C1 segment of cervical spinal cord (tissue), 14 donors: Measurements from ENCODE around the gene DUSP5.
"Not testable (repeated sequence)": the region's sequence is repeated elsewhere in the genome, so short reads cannot be mapped to it uniquely, and the experiment has no call there.

Experiments
- DNase-seq, 14 donors: peaks; one replicate each; lab custom pipeline; 2025; lab: John Stamatoyannopoulos, UW

The DUSP5 gene, protein sequence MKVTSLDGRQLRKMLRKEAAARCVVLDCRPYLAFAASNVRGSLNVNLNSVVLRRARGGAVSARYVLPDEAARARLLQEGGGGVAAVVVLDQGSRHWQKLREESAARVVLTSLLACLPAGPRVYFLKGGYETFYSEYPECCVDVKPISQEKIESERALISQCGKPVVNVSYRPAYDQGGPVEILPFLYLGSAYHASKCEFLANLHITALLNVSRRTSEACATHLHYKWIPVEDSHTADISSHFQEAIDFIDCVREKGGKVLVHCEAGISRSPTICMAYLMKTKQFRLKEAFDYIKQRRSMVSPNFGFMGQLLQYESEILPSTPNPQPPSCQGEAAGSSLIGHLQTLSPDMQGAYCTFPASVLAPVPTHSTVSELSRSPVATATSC

DNA sequence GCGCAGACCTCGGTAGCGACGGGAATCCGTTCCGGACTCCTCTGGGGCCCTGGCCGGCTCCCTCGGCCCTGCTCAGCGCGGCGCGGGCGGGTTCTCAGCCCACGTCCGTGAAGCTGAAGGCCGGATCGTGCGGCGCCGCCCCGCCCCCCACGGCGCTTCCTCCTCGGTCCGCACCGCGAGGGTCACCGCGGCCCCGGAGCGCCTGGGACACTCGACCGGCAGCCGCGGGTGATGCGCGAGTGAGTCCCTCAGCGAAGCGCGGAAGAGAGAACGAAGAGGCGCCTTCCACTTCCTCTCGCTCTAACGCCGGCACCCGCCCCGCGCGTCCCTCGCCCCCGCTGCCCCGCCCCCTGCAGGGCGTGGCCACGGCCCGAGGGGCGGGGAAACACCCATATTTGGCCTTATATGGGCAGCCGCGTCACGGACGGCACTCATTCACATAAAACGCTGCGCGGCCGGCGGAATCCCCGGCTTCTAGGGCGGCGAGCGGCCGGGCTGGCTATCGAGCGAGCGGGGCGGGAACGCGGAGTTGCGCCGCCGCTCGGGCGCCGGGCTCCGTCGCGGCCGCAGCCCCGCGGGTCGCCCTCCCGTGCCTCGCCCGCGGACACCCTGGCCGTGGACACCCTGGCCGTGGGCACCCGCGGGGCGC is at the start of gene DUSP5:
TSS of gene DUSP5 (plus strand) at position 470 of the 649 bp plus-strand sequence. CDS start 215 bp downstream, outside the sequence.
- DNase-seq, result peak in 13 of 14 donors; percentile 47 to 93 (median 80)

DNA sequence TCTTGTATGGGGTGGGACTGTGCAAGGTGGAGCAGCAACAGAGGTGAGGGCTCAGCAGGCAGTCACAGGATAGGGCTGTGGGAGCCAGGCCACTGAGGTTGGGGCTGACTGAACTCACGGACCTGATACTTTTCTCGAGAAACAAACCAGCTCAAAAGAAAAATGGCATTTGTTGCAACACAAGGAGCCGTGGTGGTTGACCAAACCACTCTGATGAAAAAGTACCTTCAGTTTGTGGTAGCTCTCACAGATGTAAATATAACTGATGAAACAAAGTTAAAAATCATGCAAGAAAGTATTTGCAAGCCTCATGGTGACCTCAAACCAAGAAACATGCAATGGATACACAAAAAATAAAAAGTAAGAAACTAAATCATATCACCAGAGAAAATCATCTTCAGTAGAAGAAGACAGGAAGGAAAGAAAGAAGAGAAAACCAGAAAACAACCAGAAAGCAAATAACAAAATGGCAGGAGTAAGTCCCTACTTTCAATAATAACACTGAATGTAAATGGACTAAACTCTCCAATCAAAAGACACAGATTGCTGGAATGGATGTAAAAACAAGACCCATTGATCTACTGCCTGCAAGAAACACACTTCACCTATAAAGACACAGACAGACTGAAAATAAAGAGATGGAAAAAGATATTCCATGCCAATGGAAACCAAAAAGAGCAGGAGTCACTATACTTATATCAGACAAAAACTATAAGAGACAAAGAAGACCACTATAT is 48.9 kb upstream of the DUSP5 start:
- no peak for DNase-seq

DNA sequence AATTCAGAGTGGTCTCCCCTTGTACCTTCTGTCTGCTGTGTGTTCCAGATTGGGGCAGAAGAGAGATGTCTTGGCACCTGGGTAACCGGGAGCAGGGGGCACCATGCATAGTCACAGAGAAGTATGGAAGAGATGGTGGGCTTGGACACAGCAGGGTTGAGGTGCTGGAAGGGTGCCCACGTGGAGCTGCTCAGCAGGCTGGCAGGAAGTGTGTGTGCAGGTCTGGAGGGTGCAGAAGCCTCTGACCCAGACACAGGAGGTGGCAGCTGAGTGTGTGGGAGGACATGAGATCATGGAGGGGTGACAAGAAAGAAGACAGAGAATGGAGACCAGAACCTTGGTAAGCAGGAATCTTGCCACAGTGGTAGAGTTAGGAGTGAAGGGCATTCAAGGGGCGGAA is 42.3 kb upstream of the DUSP5 start:
- DNase-seq, result no peak

DNA sequence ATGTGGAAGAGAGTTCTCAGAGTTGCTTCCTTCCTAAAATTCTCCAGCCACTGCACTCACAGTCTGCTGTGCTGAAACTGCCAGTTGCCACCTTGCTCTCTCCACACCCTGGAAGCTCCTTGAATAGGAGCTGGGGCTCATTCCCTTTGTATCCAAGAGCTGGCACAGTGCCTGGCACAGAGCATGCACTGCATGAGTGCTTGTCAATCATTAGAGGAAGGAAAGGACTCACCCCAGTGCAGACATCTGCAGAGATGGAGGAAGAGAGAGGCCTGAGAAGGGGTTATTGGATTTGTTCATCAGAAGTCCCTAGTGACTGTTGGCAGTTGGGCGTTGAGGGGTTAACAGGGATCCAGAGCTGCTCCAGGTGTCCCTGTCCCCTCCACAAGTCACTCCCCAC is 41.7 kb upstream of the DUSP5 start:
- DNase-seq, result no peak

DNA sequence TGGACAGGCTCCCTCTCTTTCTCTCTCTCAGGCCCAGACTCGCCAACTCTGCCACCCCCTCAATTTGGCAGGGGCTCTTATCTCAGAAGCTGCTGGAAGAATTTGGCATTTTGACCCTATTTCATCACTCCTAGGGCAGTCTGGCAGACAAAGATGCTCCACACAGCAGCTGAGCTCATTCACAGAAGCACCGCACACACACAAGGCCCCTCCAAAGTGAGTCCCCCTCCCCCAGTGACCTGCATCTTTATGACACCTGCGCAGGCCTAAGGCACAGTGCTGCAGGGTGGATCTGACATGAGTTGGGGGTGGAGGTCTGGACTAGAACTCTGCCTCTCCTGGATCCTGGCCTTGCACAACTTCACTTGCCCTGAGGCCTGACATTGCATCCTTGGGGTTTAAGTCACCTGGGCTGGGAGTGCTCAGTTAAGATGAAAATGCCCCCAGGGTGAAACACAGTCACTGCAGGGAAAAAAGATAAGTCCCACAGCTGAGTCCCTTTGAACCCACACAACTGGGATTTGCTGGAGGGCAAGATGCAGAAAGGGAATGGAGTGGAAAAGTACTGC is 41.1 kb upstream of the DUSP5 start:
- peak in 1 of 14 donors; percentile 48 for DNase-seq

DNA sequence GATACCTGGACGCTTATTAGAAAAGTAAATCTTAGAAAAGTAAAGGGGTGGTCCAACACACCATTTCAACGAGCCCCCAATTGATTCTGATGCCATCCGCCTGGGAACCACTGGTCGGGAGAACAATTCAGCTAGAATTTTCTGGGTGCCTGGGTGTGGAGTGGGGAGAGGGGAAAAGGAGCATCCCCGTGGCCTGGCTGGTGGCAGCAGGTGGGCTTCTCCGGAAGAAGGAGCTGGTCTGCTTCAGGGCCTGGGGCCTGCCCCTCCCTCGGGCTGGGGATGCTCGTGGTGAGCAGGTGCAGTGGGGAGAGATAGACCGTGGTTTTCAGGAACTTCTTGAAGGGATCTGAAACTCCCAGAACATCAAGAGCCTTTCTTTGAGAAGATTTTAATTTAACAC is 39.9 kb upstream of the DUSP5 start:
- DNase-seq, result no peak

DNA sequence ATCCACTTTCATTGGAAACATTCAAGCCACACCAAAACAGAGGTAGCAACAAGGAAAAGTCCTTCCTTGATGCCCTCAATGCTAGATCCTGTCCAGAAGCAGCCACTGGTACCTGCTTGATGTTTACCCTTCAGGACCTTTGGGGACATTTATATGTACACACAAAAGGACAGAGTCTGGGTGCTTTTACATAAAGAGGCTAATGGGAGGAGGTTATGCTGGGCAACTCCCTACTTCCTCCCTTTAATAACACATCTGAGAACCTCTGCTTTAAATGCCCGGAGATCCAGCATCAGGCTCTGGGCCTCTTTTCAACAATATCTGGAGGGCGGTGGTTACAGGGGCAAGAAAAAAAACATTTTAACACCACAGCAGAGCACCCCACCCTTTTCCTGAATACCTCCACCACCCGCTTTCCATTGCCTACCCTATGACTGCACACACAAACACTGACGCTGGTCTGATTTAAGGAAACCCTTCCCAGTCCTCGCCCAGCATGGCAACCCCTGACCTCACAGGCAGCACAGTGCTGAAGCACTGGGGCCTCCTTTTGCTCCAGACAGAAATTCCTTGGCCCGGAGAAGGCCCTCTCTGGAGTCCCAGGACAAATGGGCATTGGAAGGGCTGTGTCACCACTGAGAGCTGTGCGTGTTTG is 39.3 kb upstream of the DUSP5 start:
- DNase-seq, result no peak

DNA sequence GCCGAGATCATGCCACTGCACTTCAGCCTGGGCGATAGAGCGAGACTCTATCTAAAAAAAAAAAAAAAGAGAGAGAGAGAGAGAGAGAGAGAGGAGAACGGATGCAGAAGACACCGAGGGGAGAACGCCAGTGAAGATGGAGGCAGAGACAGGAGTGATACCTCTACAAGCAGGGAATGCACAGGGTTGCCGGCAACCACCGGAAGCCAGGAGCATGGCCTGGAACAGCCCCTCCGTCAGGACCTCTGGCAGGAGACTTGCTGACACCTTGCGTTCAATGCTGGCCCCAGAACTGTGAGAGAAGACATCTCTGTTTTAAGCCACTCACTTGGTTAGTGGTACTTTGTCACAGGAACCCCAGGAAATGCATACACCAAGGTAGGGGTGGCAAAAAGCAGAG is 38.1 kb upstream of the DUSP5 start:
- DNase-seq, result no peak

DNA sequence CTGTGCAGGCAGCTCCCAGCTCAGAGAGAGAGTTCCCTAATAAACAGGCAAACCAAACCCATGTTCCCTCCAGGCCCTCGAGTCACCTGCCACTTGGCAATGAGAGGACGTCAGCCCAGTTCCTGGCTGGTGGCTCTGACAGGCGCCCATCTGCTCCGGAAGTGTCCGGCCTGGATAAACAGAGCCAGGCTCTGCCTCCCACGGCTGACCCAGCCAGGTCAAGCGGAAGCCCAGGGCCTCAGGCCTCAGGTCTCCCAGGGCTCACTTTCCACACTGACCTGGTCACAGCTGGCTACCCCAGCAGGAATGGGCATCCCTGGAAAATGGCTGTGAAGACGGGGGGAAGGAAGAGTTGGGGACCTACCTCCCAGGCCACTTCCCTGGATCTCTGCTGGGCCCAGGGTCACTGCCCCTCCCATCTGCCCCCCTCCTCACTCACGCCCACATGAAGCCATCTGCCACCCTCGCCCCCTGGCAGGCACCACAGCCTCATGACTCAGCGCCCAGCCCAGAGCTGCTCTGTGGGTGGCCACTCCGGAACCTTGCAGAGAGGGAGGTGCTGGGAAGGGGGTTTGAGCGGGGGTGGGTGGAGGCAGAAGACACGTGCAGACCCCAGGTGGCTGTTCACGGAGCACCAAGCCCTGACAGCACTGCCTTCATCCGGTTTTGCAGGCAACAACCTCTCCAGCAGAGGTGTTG is 37.4 kb upstream of the DUSP5 start:
- DNase-seq, result peak in 5 of 14 donors; percentile 2 to 99 (median 36)

DNA sequence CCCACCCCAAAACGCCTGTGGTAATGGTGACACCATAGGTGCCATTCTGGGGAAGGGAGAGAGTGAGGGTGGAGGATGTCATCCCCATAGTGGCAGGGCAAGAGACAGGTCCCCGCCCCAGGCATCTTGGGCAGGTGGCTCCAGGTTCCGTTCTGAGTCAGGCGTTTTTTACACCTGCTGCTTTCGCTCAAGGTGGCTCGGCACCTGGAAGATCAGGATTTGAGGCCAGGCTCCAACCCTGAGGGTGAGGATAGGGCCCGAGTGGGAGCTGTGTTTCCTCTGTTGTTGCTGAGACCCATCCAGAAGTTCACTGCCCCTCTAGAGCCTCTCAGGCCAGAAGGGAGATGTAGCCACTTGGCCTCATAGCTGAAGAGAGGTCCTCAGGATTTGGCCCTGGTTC is 36.6 kb upstream of the DUSP5 start:
- no peak for DNase-seq

DNA sequence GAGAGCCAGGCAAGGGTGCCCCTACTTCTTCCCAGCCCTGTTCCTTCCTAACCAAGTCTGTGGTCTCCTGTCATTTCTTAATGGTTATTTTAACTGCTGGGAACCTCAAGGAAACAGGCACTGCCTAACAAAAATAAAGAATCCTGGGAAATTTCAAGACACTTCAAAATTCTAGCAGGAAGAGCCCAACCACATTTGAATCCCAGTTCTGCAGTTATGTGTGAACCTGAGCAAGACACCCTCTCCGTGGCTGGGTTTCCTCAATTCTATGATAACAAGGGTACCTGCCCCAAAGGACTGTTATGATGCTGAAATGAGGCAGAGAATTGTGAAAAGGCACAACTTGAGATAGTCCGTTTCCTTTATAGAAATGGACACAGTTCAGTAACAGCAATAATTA is 36.2 kb upstream of the DUSP5 start:
- no peak for DNase-seq

DNA sequence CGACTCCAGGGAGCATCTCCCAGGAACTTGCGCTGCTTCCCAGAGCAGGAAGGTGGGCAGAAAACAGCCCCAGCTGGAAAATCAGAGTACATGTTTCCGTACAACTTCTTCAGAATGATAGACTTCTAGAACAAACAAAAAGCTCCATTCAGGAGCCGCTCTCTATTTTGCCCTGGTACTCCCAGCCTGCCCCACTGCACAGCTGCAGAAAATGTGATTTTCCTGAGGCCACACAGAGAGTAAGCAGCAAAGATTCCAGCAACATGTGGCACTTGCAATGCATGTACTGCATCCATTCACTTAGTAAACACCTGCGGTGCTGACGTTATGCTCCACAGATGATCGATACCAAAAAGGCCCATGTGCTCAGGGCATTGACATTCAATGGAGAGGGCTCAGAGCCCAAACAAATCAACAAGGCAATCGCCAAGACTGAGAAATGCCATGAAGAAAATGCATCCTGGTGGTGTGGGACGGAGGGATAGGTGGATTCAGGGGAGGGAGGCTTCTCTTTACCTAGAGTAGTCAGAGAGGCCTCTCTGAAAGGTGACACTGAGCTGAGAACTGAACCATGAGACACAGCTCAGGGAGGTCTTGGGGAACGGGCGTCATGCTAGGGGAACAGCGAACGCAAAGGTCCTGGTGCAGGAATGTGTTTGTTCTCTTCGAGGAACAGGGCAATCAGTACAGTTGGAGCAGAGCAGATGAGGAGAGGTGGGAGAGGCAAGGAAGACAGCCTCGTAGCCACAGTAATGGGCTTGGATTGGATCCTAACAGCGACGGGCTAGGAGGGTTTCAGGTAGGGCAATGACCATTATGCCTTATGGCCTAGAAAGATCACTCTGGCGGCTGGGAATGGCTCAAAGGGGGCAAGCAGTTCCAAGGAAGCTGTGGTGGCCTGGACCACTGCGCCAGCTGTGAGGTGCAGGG is 35.3 kb upstream of the DUSP5 start:
- DNase-seq, result no peak

DNA sequence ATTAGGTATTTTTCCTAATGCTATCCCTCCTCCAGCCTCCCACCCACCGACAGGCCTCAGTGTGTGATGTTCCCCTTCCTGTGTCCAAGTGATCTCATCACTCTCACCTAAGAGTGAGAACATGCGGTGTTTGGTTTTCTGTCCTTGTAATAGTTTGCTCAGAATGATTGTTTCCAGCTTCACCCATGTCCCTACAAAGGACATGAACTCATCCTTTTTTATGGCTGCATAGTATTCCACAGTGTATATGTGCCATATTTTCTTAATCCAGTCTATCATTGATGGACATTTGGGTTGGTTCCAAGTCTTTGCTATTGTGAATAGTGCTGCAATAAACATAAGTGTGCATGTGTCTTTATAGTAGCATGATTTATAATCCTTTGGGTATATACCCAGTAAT is 29.4 kb upstream of the DUSP5 start:
- DNase-seq, result not testable (repeated sequence)

DNA sequence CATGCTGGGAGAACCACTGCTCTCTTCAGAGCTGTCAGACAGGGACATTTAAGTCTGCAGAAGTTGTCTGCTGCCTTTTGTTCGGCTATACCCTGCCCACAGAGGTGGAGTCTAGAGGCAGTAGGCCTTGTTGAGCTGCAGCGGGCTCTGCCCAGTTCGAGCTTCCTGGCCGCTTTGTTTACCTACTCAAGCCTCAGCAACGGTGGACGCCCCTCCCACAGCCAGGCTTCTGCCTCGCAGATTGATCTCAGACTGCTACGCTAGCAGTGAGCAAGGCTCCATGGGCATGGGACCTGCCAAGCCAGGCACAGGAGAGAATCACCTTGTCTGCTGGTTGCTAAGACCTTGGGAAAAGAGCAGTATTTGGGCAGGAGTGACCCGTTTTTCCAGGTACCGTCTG is 27.2 kb upstream of the DUSP5 start:
- DNase-seq, result not testable (repeated sequence)

DNA sequence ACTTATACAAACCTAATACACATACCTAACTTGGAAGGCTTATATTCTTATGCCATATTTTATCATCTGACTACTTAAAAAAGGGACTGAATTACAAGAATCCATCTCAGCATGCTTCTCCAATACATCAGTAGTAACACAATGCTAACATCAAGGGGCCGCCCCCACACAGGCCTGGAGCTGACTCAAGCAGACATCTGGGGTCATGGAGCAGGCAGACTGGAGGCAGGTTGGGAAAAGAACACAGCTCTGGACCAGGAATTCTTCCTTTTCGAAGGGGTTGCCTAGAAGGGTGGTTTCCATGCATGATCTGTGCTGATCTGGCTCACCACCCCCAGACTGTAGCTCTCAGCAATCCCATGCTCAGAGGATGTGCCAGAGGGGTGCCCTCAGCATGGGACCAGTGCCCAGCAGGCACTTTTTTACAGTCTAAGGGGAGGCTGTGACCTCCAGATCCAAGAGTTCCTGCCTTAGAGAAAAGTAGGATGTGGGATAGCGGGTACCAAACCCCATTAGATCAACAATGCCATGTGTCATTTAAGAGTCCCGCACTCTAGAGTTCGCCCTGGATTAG is 26.1 kb upstream of the DUSP5 start:
- DNase-seq, result no peak

DNA sequence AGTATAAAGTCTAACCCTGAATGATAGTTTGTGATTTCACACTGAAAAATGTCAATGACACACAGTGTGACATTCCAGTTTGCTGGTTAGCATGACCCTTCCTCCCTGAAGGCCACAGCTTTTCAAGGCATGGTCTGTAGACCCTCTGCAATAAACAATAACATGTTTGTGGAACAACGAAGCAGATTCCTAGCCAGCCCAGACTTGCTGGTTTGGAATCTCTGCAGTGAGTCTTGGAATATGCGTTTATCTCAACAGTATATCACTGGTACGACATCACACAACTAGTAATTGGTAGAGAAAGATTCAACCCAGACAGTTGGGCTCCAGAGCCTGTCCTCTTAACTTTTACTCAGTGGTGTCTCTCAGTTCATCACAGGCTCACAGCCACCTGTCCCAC is 23.7 kb upstream of the DUSP5 start:
- DNase-seq, result no peak

DNA sequence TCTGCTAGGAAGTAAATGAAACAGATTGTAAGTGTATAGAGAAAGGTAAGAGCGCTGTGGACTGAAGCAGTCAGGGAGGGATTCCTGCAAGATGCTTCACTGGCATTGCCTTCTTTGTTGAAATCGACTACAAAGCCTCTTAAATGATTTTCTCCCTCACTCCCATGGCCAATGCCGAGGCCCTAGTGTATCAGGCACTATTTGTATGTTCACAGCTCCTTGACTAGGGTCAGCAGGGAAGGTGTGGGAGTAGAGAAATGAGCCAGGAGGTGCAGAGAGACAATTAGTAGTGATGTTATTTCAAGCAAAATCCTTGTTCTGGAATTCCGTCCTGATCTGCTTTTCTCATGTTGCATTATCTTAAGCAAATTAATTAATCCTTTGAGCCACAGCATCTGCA is 22.9 kb upstream of the DUSP5 start:
- DNase-seq, result peak in 1 of 14 donors; percentile 26

DNA sequence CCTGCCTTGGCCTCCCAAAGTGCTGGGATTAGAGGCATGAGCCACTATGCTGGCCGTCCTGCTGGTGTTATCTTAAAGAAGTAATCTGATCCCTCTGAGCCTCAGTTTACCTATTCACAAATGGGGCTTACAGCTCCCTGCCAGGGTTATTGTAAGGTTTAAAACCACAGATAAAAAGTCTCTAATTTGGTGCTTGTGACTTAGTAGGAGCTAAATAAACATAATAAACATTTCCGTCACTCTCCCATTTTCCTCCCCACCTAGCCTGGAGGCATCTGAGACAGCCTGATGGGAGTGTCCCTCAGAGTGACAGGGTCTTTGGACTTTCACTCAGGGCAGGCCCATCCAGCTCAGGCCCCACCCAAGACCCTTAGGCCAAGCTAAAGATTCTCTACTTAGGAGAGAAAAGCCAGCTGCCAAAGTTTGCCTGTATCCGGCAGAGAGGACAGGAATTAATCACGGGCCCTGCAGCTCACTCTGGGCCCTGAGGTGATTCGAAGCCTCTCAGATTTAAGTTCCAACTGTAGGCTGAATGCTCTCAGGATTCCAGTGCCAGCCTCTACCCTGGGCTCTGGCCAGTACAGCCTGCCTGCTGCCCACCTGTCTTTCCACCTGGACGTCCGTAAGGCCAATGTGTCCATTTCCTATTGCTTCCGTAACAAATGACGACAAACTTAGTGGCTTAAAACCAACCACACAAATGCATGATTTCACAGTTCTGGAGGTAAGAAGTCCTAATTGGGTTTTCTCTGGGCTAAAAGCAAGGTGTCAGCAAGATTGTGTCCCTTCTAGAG is 21.8 kb upstream of the DUSP5 start:
- DNase-seq, result peak in 1 of 14 donors; percentile 86

DNA sequence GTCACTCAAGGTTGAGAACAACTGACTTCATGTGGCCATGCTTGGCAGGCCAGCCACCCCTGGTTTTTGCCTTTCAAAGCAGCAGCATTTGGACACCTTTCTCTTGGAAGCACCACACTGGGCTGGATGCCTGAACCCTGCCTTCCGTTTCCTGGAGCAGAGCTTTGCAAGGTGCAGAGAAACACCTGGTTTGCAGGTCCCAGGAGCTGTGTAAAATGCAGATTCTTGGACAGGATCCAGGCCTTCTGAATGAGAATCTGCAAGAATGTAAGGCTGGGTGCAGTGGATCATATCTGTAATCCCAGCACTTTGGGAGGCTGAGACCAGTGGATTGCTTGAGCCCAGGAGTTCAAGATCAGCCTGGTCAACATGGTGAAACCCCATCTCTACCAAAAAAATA is 18.0 kb upstream of the DUSP5 start:
- no peak for DNase-seq
